ENCODE results near the gene XAGE3.
"Not testable (repeated sequence)": the region's sequence is repeated elsewhere in the genome, so short reads cannot be mapped to it uniquely, and the experiment has no call there.

XAGE3 gene

DNA sequence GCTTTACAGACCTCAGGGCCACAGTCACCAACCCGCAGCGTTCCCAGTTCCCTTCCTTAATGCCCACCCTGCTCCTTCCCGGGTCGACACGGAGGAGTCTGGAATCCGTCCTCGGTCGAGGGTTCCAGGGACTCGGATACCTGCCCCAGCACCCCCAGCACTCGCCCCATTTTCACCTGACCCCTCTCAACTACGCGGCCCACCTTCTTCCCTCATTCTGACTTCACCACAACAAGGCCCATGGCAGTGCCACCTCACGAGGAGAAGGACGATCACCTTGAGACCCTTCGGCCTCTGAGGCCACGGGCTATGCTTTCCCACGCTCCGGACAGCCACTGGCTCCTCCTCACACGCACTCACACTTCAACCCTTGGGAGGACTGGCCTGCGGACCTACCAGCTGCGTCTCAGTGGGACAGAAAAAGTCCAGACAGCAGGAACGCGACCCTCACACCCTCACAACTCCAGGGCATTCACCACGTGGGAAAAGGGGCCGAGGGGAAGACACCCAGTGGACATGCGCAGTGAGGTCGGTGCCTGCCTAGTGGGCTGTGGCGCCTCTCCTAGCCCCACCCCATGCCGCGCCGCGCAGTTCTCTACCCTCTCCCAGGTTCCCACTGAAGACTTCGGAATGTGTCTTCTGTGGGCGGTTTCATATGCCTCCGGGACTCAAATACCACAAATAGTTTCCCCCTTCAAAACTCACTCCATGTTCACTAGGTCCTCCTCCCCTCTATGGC lies at the start of gene XAGE3:
Gene XAGE3, minus strand, starts transcription at position 474 of the 739 bp plus-strand sequence. CDS start 950 bp downstream, outside the sequence.
- DNase-seq = no peak

- not testable (repeated sequence) for DNase-seq
Measured at GRCh38 chrX:52914704-52915103, 46.8 kb upstream of the XAGE3 start.

DNA sequence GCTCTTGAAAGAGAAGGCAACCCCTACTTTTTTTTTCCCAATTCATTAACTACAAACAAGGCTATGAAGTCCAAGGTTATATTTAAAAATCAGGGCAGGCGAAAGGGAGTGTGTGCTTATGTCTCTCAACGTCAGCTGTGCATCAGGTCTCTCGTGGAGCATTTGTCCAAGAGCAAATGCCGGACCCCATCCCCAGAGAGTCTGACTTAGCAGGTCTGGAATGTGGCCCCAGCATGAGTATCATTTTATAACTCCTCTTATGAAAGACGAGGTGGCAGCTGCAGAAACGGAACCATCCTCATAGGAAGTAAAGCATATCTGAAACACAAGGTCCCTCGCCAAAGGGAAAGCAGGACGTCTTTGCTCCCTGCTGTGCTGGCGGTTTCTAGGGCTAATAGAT lies 45.8 kb upstream of the XAGE3 start:
- not testable (repeated sequence) for DNase-seq

DNA sequence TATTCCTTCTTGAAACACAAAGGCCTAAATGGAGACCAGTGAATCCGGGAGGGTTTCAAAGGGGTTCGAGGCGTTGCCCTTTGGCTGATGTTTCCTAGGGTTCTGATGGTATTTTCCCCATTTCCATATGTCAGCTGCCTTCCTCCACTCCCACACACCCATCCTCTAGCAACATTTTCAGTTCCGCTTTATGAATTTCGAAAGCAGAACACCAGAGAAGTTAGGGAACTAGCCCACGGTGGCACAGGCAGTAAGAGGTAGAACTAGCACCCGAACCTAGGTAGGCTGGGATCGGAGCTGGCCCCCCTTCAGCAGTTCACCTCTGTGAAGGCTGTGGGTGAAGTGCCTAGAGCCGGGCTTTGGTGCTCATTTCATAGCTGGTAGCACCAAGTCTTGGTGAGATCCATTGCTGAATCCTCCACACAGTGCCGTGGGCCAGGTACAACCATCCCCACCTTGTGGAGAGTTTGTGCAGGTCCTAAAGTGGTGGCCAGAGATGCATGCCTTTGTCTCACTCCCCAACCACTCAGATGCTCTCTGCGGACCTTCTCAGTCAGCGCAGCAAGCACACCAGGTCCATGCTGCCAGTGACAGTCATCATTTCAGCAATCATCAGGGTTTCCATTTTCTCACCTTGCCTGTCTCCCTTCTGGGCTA lies 41.6 kb upstream of the XAGE3 start:
- DNase-seq = not testable (repeated sequence)

- not testable (repeated sequence) for DNase-seq
Measured at GRCh38 chrX:52907900-52908299, 40.0 kb upstream of the XAGE3 start.

DNA sequence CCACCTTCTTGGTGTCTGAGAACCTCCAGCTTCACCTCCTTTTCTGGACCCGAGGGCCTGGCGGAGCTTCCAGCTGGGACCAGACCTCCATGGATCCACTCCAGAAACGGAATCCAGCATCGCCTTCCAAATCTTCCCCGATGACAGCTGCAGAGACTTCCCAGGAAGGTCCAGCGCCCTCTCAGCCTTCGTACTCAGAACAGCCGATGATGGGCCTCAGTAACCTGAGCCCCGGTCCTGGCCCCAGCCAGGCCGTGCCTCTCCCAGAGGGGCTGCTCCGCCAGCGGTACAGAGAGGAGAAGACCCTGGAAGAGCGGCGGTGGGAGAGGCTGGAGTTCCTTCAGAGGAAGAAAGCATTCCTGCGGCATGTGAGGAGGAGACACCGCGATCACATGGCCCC lies 39.3 kb upstream of the XAGE3 start:
- DNase-seq = not testable (repeated sequence)

- DNase-seq = not testable (repeated sequence)
Measured at GRCh38 chrX:52906072-52906471, 38.2 kb upstream of the XAGE3 start.

DNA sequence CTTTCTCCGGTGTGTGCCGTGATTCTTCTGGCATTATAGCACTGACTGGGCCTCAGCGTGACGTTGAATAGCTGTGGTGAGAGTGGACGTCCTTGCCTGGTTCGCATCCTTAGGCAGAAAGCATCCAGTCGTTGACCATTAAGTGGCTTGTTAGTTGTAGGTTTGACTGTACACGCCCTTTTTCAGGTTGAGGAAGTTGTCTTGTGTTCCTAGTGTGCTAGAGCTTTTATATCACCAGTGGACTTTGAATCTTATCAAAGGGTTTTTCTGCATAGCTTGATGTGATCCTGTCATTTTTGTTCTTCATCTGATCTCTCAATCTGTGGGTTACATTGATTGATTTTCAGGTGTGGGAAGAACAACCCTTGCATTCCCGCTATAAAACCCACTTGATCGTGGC lies 37.6 kb upstream of the XAGE3 start:
- DNase-seq = not testable (repeated sequence)

DNA sequence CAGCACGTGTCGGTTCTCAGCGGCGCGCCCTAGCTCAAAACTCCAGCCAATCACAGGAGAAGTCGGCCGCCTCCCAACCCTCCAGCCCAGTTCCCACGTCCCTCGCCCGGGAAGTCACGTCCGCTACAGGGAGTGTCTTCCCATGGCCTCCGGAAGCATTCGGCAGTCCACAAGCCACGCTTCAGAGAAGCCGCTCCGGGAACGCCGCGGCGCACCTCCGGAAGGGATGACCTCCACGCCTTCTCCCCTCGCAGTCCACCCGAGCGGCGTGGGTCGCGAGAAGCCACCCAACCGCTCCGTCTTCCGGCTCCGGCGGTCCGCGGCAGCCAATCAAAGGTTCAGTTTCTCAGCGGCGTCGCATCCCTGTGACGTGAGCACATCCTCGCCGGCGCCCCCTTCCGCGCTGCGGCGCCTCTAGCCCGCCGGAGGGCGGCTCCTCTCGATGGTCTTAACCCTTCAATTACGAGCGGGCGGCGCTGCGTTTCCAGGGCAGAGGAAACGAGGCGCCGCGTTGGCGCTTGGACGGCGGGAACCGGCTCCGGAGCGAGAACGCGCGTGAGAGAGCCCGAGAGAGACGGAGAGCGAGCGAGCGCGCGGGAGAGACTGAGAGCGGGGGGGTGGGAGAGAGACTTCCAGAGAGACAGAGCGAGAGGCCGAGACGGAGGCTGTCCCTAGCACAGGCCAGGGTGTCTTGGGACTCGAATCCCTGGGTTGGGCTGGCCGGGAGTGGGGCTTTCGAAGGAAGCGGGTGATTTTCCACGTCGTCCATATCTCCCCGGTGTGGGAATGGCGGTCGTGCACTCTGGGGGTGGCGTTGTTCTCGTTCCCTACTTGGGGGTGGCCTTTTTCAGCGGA lies 29.2 kb upstream of the XAGE3 start, which contains the start of gene FAM156B:
Gene FAM156B, plus strand, starts transcription at position 476 of the 855 bp plus-strand sequence. CDS start 9,896 bp downstream, outside the sequence.
- not testable (repeated sequence) for DNase-seq

DNA sequence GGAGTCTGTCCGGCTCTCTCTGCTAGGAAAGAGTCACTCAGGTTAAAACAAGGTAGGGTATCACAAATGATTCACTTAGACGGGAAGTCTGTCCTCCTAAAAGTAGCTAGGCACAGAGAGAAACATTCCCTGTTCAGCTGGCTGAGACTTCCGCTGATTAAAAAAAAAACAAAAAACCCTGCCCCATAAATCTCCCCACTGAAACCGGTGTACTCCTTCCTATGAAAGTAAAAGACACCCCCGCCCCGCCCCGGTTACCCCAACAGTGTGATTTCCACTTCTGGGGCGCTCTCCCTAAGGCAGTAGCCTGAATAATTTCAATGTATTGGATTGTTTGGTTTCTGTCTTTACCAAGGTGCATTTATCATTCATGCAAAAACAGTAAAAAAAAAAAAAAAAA lies 28.6 kb upstream of the XAGE3 start:
- not testable (repeated sequence) for DNase-seq

- DNase-seq = not testable (repeated sequence)
Measured at GRCh38 chrX:52888090-52888489, 20.2 kb upstream of the XAGE3 start.

- DNase-seq = not testable (repeated sequence)
Measured at GRCh38 chrX:52887459-52887858, 19.6 kb upstream of the XAGE3 start.

GRCh38 chrX:52876386-52876785 lies 8.5 kb upstream of the XAGE3 start:
- DNase-seq = not testable (repeated sequence)

GRCh38 chrX:52875436-52875835 lies 7.6 kb upstream of the XAGE3 start:
- DNase-seq = not testable (repeated sequence)

DNA sequence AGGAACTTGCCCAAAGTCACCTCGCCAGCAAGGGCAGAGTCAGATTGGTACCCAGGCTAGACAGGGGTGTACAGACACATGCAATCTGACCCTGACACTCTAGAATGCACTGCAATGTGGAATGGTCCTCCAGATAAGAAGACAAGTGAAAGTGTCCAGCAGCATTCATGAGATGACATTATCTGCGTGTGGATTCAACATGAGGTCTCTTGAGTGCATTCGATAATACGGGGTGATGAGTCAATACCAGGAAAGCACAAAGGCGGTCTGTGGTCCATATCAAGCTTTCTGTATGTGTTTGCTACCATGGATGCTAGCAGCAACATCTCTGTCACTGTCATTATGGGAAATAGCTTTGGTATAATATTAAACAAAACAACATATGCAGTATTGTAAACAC lies 6.8 kb upstream of the XAGE3 start:
- DNase-seq = no peak

- not testable (repeated sequence) for DNase-seq
Measured at GRCh38 chrX:52873825-52874224, 5.9 kb upstream of the XAGE3 start.

GRCh38 chrX:52870046-52870445 lies 2.2 kb upstream of the XAGE3 start:
- no peak for DNase-seq

- no peak for DNase-seq
Measured at GRCh38 chrX:52865343-52865998, 2.4 kb downstream of the XAGE3 start.

DNA sequence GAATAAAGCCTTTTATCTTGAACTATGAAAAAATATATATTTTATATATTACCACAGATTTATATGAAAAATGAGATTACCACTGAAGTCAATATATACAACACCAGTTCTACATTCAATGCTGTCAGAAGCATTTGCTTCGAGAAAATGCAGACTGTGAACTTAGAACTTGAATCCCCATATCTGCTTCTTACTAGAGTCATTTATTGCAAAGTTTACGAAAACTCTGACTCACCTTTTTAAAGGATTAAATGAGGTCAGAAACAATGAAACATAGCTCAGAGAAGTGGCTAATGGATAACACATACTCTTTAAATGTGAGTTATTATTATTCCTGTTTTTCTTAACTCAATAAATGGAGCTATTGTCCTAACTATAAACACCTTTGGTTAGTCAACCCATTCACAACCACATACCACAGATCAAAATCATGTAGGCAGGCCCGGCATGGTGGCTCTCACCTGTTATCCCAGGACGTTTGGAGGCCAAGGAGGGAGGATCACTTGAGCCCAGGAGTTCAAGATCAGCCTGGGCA lies 10.8 kb downstream of the XAGE3 start:
- not testable (repeated sequence) for DNase-seq

- no peak for DNase-seq
Measured at GRCh38 chrX:52852110-52852860, 15.6 kb downstream of the XAGE3 start.

DNA sequence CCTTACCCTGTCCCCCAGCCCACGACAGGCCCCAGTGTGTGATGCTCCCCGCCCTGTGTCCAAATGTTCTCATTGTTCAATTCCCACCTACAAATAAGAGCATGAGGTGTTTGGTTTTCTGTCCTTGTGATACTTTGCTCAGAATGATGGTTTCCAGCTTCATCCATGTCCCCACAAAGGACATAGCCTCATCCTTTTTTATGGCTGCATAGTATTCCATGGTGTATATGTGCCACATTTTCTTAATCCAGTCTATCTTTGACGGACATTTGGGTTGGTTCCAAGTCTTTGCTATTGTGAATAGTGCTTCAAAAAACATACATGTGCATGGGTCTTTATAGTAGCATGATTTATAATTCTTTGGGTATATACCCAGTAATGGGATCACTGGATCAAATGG lies 24.3 kb downstream of the XAGE3 start:
- not testable (repeated sequence) for DNase-seq

Measured in CD4-positive, alpha-beta T cell treated with Interleukin-17A for 4 hours (primary cell).